MCF 10A (cell line): Measurements from ENCODE around the gene CLEC3B. TPM values are rescaled to one million over a fixed set of nuclear protein-coding genes. Genes with fewer than 3 reads are reported as not detected.

Experiments used
- BruUV-seq: library from RNA; stranded (reverse); fragments of 400-500 nt; replicated peaks from 2 replicates; lab custom pipeline; 2021; lab: Mats Ljungman, UMichigan
- CTCF ChIA-PET: fragments of 300-600 bp; sonication (Branson Sonifier 250); formaldehyde crosslinking; extraction: SDS; loops from one replicate; lab custom pipeline; 2021; ENCODE audit warnings: antibody characterized with exemption, inconsistent platforms; lab: Yijun Ruan, JAX
- POLR2A ChIA-PET: fragments of 300-600, 350-650 bp; sonication (Branson Sonifier 250); formaldehyde crosslinking; extraction: SDS; loops from one replicate; lab custom pipeline; 2020; ENCODE audit warnings: antibody characterized with exemption, inconsistent platforms; lab: Yijun Ruan, JAX
- DNase-seq: peaks from one replicate; pipeline ENCODE4 v3.0.0-alpha.2; 2018; ENCODE audit not compliant: unreplicated experiment
- H3K27ac Mint-ChIP-seq: one replicate; pipeline ENCODE4 v1.8.0; 2022; ENCODE audit warnings: mild to moderate bottlenecking, low read depth, mixed read lengths; ENCODE audit not compliant: unreplicated experiment
- H3K27me3 Mint-ChIP-seq: one replicate; pipeline ENCODE4 v1.8.0; 2022; ENCODE audit warnings: mixed read lengths; ENCODE audit not compliant: insufficient read depth, unreplicated experiment
- H3K36me3 Mint-ChIP-seq: one replicate; pipeline ENCODE4 v1.8.0; 2022; ENCODE audit warnings: mild to moderate bottlenecking, moderate library complexity, mixed read lengths; ENCODE audit not compliant: insufficient read depth, unreplicated experiment
- H3K4me1 Mint-ChIP-seq: one replicate; pipeline ENCODE4 v1.8.0; 2022; ENCODE audit warnings: mixed read lengths; ENCODE audit not compliant: insufficient read depth, unreplicated experiment
- H3K4me3 Mint-ChIP-seq: one replicate; pipeline ENCODE4 v1.8.0; 2022; ENCODE audit warnings: mild to moderate bottlenecking, moderate library complexity, mixed read lengths; ENCODE audit not compliant: unreplicated experiment
- H3K9me3 Mint-ChIP-seq: one replicate; pipeline ENCODE4 v1.8.0; 2022; ENCODE audit warnings: mixed read lengths; ENCODE audit not compliant: unreplicated experiment
- CTCF ChIP-seq: fragments of 200-600 bp; IDR thresholded peaks from one replicate; pipeline ENCODE4 v1.8.0; 2022; ENCODE audit warnings: antibody characterized with exemption, mild to moderate bottlenecking; ENCODE audit not compliant: unreplicated experiment
- intact Hi-C: fragments of 100-400 bp; cut with micrococcal nuclease; formaldehyde crosslinking; loops from 2 replicates; pipeline ENCODE4 v1.14.1; 2022
- total RNA-seq: library from RNA; stranded (reverse); gene quantifications from 2 replicates; pipeline ENCODE4 v1.2.3, GENCODE V29; 2022

Gene CLEC3B
- total RNA-seq, 1 experiment from 2014 or later = not detected

GRCh38 chr3:45064512-45065372, 38.6 kb downstream of the CLEC3B start:
- H3K4me3 Mint-ChIP-seq = no peak overlapping the region
- no TSS peak for BruUV-seq
- no peak for TF ChIP-seq CTCF
- peaks cover 10% of the 10 kb centered on the region for H3K4me1 Mint-ChIP-seq
- POLR2A ChIA-PET = interaction anchor here (1.9 kb wide), 1 partner anchor 9 kb away, joined by 4 read pairs; no protein-coding TSS in a partner anchor
- peak; percentile 62 for DNase-seq
- no peaks in the 10 kb centered on the region for H3K9me3 Mint-ChIP-seq
- H3K27me3 Mint-ChIP-seq = no peaks in the 10 kb centered on the region
- intact Hi-C loops = no loop called here
- no peaks in the 10 kb centered on the region for H3K36me3 Mint-ChIP-seq
- CTCF ChIA-PET = interaction anchor here (0.6 to 1.3 kb wide), 4 partner anchors 8 to 516 kb away, joined by 3 to 5 read pairs (median 4); no protein-coding TSS in a partner anchor
- H3K27ac Mint-ChIP-seq = no peak overlapping the region

- intact Hi-C loops = no loop called here
- no peaks in the 10 kb centered on the region for H3K27me3 Mint-ChIP-seq
- no TSS peak for BruUV-seq
- CTCF ChIA-PET = interaction anchor here (0.6 to 1.3 kb wide), 3 partner anchors 9 to 515 kb away, joined by 3 to 4 read pairs (median 3); no protein-coding TSS in a partner anchor
- TF ChIP-seq CTCF = no peak
- no peak overlapping the region for H3K27ac Mint-ChIP-seq
- no peaks in the 10 kb centered on the region for H3K9me3 Mint-ChIP-seq
- no peaks in the 10 kb centered on the region for H3K36me3 Mint-ChIP-seq
- no peak for DNase-seq
- H3K4me3 Mint-ChIP-seq = no peak overlapping the region
- peaks cover 10% of the 10 kb centered on the region for H3K4me1 Mint-ChIP-seq
- POLR2A ChIA-PET = interaction anchor here (1.9 kb wide), 1 partner anchor 9 kb away, joined by 4 read pairs; no protein-coding TSS in a partner anchor
These were observed 39.2 kb downstream of the CLEC3B start for GRCh38 chr3:45065373-45065720.

GRCh38 chr3:45066109-45066801, 40.2 kb downstream of the CLEC3B start:
- CTCF ChIA-PET = interaction anchor here (1.3 kb wide), 1 partner anchor 10 kb away, joined by 4 read pairs; no protein-coding TSS in a partner anchor
- no TSS peak for BruUV-seq
- Mint-ChIP-seq H3K27me3 (no peaks in the 10 kb centered on the region), H3K9me3 (no peaks in the 10 kb centered on the region), H3K27ac (no peak overlapping the region), H3K36me3 (no peaks in the 10 kb centered on the region), H3K4me1 (peaks cover 10% of the 10 kb centered on the region), H3K4me3 (no peak overlapping the region)
- no peak for DNase-seq
- no peak for TF ChIP-seq CTCF
- intact Hi-C loops = no loop called here
- POLR2A ChIA-PET = interaction anchor here (1.9 kb wide), 1 partner anchor 10 kb away, joined by 4 read pairs; no protein-coding TSS in a partner anchor

GRCh38 chr3:45067486-45067885, 41.4 kb downstream of the CLEC3B start:
- CTCF ChIA-PET = interaction anchor here (0.6 kb wide), 1 partner anchor 143 kb away, joined by 4 read pairs; no protein-coding TSS in a partner anchor
- no peak overlapping the region for H3K4me3 Mint-ChIP-seq
- no peak for TF ChIP-seq CTCF
- intact Hi-C loops = no loop called here
- no peaks in the 10 kb centered on the region for H3K27me3 Mint-ChIP-seq
- no peaks in the 10 kb centered on the region for H3K36me3 Mint-ChIP-seq
- BruUV-seq = no TSS peak
- POLR2A ChIA-PET = no interaction called here
- no peak overlapping the region for H3K27ac Mint-ChIP-seq
- DNase-seq = no peak
- H3K9me3 Mint-ChIP-seq = no peaks in the 10 kb centered on the region
- peaks cover 10% of the 10 kb centered on the region for H3K4me1 Mint-ChIP-seq
